GM18505 (cell line): ENCODE results near the gene TNFSF11.
"Not testable (repeated sequence)": the region's sequence is repeated elsewhere in the genome, so short reads cannot be mapped to it uniquely, and the experiment has no call there.

Experiments
- ATAC-seq: cut with Tn5 transposase; IDR thresholded peaks from one replicate; pipeline ENCODE4 v1.9.1; 2021; ENCODE audit not compliant: unreplicated experiment
- POLR2A ChIP-seq: IDR thresholded peaks from 4 replicates; pipeline ENCODE4 v1.6.1; 2011; ENCODE audit warnings: borderline replicate concordance; ENCODE audit not compliant: insufficient read depth, insufficient read length; ENCODE audit errors: extremely low read depth

The TNFSF11 gene

DNA sequence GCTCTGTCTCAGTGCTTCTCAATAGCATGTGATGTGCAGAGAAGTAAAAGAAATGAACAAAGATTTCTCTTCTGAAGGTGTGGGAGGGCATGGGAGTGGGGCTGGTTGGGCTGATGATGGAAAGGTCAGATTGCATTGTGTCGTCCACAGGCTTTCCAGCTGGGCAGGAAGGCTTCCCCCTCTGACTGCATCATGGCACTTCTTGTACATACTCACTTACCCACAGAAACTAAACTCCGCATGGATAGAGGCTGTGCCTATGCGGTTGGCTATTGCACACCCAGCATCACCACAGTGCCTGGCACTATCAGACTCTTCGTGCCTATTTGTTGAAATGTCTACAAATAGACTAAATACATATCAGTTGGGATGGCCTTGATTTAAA is 24.4 kb upstream of the TNFSF11 start:
- ATAC-seq: no peak
- TF ChIP-seq POLR2A: no peak

DNA sequence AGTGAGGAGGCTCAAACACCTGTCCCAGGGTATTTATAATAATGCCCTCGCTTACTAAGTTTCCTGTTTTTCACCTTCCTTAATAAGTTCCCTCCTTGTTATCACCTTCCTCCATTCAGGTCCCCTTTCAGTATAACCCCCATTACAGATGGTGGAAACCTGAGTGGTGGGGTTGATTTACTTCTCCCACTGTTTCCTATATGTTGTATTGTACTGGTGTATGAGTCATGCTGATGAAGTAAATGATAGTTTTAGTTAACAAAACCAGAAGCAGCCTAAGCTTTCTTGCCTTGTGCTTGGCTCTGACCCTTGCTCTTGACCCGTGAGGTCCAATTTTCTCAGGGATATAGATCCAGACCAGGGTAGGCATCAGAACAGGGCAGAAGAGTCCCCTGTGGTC is 22.3 kb upstream of the TNFSF11 start:
- TF ChIP-seq POLR2A: no peak
- no peak for ATAC-seq

DNA sequence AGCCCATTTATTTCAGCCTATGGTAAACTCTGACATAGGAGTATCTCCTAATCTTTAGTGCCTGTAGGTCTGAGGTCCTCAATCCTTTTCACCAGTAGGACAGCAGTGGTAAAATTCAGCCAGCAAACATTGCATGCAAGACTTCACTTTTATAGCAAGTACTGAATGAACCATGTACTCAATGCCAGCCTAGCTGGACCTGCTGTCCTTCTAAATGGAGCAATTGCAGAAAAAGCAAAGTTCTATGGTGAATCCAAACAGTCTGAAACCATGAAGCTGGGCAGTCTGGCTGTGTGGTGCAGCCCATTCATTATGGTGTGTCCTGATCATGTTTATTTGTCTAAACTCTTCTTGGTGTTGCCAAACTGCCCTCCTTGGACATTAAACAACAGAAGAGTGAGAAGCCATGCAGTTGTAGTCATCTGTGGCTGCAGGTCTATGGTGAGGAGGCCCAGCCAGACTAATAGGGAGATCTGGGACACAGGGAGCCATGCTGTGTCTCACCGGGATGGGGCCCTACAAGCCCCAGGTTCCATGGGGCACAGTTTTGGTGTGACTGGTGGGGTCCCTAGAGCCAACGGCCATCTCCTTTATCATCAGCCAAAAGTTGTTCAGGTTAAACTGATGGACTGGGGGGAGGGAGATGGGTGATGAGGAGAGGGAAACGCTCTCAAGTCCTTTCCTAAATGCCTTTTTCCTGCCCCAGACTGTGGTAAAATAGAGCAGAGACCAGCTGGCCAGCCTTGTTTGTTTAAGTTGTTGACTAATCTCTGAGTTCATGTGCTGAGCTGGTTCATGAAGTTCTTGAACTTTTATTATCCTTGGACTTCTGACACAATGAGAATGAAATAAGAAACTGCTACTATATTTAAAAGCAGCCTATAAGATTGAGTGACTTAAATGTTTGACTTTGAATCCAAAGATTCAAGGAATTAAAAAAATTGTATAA is 20.6 kb upstream of the TNFSF11 start:
- no peak for ATAC-seq
- no peak for TF ChIP-seq POLR2A

DNA sequence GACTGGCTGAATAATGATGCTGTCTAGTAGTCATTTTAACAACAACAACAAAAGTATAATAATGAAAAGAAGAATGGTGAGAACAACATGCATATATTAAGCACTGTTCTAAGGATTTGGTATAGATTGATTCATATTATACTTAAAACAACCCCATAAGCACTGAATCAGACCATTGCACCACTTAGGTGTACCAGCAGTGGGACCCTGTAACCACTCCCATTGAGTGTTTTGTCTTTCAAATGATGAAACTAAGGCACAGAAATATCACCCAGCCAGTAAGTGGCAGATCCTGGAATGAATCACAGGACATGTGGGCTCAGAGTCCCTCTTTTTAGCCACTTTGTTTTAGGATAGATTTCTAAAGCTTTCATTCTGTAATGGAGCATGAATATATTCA is 14.9 kb upstream of the TNFSF11 start:
- no peak for TF ChIP-seq POLR2A
- ATAC-seq: no peak

DNA sequence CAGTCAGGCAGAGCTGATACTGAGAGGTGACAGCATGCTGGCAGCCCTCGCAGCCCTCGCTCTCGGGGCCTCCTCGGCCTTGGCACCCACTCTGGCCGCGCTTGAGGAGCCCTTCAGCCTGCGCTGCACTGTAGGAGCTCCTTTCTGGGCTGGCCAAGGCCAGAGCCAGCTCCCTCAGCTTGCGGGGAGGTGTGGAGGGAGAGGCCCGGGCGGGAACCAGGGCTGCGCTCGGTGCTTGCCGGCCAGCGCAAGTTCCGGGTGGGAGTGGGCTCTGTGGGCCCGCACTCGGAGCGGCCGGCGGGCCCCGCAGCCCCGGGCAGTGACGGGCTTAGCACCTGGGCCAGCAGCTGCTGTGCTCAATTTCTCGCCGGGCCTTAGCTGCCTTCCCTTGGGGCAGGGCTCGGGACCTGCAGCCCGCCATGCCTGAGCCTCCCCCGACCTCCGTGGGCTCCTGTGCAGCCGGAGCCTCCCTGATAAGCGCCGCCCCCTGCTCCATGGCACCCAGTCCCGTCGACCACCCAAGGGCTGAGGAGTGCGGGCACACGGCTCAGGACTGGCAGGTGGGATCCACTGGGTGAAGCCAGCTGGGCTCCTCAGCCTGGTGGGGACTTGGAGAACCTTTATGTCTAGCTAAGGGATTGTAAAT is 14.3 kb upstream of the TNFSF11 start:
- not testable (repeated sequence) for ATAC-seq

DNA sequence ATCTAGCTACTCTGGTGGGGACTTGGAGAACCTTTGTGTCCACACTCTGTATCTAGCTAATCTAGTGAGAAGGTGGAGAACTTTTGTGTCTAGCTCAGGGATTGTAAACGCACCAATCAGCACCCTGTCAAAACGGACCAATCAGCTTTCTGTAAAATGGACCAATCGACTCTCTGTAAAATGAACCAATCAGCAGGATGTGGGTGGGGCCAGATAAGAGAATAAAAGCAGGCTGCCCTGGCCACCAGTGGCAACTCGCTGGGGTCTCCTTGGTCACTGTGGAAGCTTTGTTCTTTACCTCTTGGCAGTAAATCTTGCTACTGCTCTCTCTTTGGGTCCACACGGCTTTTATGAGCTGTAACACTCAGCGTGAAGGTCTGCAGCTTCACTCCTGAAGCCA is 13.6 kb upstream of the TNFSF11 start:
- ATAC-seq: not testable (repeated sequence)

DNA sequence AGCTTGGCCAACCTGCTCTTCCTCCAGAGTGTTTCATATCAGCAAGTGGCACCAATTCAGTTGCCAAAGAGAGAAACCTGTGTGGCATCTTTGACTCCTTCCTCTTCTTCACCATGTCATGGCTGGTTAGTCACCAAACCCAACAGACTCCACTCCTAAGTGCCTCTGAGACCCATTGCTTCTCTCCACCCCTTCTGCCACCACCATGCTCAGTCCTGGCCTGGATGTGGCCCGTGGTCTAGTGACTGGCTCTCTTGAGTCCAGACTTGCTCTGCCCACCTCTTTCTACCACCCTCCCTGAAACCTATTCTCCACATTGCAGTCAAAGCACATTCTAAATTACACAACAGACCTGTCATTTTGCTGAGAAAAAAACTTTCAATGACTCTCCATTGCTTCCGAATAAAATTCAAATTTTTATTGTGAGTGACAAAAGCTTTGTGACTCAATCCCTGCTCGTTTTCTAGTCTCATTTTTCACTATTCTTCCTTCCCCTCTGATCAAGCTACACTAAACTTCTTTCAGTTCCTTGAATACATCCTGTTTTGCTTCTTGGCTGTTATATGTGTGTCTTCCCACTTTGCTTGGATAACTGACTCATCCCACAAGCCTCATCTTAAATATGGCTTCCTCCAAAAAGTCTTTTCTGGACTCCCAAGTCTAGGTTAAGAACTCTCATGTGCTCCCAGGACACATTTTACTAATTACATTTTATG is 12.0 kb upstream of the TNFSF11 start:
- no peak for TF ChIP-seq POLR2A
- no peak for ATAC-seq

DNA sequence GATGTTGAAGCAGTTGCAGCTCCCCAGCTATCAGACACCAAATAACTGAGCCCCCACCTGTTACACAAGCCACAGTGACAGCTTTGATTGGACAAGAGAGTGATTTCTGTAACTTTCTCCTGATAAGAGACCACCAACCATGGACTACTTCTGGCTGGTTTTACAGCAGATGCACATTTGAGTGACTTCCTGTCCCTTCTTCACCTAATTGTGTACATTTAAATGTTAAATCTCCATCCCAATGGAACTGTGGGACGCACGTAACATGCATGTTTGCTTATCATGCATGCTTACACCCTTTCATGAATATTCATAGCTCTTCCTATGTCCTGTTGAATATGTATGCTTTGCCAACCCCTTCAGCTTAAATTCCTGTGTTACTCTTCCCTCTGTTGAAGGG is 6.0 kb upstream of the TNFSF11 start:
- ATAC-seq: no peak
- TF ChIP-seq POLR2A: no peak

DNA sequence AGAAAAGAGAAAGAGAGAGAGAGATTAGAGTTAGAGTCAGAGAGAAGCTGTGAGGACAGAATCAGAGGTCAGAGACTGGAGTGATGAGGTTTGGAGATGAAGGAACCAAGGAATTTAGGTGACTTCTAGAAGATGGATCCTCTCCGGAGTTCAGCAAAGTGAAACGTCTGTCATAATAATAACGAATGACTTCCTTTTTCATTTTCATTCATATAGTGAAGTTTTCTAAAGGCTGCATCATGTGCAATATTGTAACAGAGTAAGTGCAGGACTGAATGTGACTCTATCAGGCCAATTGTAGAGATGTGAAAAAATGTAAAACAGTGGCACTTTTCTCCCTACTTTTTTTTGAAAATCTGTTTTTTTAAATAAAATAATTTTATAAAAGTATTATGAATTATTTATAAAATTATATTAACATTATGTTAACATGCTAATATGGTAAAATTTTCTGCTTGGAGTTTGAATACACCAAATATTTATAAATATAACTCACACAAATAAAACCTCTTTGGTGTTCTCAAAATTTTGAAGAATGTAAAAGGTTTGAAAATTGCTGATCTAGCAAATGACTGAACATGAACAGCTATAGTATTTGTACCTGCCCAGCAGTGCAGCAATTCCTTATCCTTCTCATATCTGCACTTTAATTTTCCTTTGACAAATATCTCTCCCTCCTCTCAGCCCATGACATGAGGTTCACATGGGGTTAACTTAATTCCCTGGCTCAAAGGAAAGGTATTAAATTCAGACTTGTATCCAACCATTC is 4.2 kb upstream of the TNFSF11 start:
- ATAC-seq: no peak
- no peak for TF ChIP-seq POLR2A

DNA sequence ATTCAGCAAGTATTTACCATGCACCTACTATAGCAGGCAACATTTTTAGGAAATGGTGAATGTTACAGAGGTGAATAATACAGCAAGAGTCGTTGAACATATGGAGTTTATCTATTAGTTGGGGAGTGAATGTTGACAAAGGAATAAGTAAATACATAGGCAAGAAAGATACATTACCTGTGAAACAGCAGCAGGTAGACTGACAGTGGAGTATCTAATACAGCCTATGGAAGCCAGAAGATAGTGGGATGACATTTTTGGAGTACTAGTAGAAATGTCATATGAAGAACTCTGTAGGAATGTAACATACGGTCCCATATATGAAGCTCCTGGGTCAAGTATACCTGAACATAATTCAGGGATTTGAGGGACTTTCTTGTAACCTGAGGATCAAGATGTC is 2.1 kb upstream of the TNFSF11 start:
- no peak for TF ChIP-seq POLR2A
- no peak for ATAC-seq

DNA sequence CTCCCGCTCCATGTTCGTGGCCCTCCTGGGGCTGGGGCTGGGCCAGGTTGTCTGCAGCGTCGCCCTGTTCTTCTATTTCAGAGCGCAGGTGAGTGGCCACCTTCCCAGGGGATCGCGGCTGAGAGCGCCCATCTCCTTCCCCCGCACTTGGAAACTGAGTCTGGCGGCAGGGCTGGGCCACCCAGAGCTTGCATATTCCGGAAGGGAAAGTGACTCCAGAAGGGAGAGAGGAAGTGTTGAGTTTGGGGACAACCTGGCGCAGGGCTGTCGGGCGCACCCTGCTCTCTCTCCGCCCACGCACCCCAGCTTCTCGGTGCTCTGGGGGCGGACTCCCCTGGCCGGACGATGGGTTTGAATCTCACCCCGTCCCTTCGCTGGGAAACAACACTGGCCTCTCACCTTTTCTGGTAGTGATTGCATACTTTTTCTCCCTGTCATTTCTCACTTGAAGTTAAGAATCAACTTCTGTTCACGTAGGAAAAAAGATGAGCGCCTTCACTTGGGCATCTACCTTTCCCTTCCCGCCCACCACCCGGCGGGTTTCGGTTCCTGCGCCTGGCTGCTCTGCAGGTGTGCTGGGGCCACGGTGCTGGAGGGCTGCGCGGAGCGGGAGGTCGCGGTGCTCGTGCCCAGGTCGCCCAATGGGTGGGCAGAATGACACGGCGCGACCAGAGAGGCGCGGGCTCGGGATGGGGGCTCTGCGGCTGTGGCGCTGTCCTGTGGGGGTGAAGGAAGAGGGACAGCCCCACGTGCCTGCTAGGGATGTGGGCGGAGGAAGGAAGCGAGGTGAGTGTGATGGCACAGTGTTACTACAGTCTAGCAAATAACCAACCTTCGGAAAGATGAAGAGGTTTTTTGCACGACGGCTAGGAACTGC is 721 bp downstream of the TNFSF11 start:
- ATAC-seq: peak; percentile 85
- peak; percentile 15 for TF ChIP-seq POLR2A

DNA sequence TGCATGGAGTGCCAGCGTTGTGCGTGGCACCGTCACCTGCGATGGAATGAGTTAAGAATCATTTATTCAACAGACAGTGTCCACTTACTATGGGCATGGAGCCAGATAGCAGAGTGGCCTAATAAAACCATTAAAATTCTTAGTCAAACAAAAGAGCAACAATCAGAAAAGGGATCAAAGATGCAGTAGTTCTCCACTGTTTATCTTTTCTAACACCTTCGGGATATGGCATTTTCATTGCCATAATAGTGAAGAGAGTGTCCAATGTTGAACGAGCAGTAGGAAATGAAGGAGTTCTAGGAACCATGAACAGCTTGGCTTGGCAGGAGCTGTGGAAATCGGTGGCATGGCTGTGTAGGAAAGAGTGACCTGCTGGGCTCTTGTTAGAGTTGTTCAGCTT is 2.0 kb downstream of the TNFSF11 start:
- no peak for ATAC-seq
- no peak for TF ChIP-seq POLR2A

DNA sequence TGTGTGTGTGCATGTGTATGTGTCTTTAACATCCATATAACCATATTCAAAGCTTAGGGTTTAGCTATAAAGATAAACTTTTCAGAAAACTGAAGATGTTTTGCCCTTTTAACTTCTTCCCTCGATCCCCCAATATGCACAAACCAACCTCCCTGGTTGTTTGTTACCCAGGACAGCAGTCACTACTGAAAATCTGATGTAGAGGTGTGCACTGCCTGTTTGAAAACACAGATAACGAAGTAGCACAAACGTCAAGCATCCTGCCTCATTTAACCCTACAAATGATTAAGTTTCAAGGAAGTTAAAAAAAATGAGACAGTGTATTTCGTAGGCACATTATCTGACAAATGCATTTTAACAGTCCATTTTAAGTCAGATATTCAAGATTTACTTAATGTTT is 3.6 kb downstream of the TNFSF11 start:
- ATAC-seq: no peak
- no peak for TF ChIP-seq POLR2A

DNA sequence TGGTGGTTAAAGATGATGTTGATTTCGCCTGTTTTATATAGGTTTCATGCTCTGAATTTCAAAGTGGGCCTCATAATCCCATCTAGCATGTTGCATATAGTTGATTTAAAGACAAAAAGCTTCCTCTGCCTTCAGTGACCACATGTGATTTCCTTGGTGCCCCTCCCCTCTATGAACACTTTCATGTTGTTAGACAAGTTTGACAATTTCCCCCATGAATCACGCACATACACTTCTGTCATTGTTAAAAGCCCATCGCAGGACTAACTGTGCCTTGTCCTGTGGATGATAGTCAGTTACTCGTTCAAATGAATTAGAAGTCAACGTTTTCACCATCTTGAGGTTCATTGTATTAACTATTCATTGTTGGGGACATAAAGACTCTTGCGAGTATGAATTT is 6.7 kb downstream of the TNFSF11 start:
- TF ChIP-seq POLR2A: no peak
- ATAC-seq: no peak
